Glutamatergic neuron (in vitro differentiated cells): ENCODE measurements around the gene C1QL2. TPM values are rescaled to one million over a fixed set of nuclear protein-coding genes. Genes with fewer than 3 reads are reported as not detected.
A peak's percentile ranks its signal among the peaks of the same experiment; 100 is the strongest.

ENCODE experiments used
- DNase-seq: peaks from one replicate; pipeline ENCODE4 v3.0.0; 2022
- H3K27ac Mint-ChIP-seq: one replicate; pipeline ENCODE4 v1.8.0; 2020; ENCODE audit warnings: mild to moderate bottlenecking, mixed read lengths, inconsistent platforms; ENCODE audit not compliant: unreplicated experiment
- H3K27me3 Mint-ChIP-seq: one replicate; pipeline ENCODE4 v1.8.0; 2020; ENCODE audit warnings: mild to moderate bottlenecking, moderate library complexity, mixed read lengths, inconsistent platforms; ENCODE audit not compliant: unreplicated experiment
- H3K36me3 Mint-ChIP-seq: one replicate; pipeline ENCODE4 v1.8.0; 2020; ENCODE audit warnings: mild to moderate bottlenecking, mixed read lengths, inconsistent platforms; ENCODE audit not compliant: unreplicated experiment
- H3K4me1 Mint-ChIP-seq: one replicate; pipeline ENCODE4 v1.8.0; 2020; ENCODE audit warnings: mild to moderate bottlenecking, low read depth, mixed read lengths, inconsistent platforms; ENCODE audit not compliant: unreplicated experiment
- H3K4me3 Mint-ChIP-seq: one replicate; pipeline ENCODE4 v1.8.0; 2020; ENCODE audit warnings: mild to moderate bottlenecking, mixed read lengths, inconsistent platforms; ENCODE audit not compliant: unreplicated experiment
- H3K9me3 Mint-ChIP-seq: one replicate; pipeline ENCODE4 v1.8.0; 2020; ENCODE audit warnings: mild to moderate bottlenecking, moderate library complexity, mixed read lengths, inconsistent platforms; ENCODE audit not compliant: unreplicated experiment
- total RNA-seq: library from RNA; stranded (reverse); fragmentation: NEBNext Ultra II Directional; extraction: Animal tissue kit (Norgen Biotek cat#: 25700); gene quantifications from one replicate; pipeline ENCODE4 v1.2.1, GENCODE V29; 2021; ENCODE audit not compliant: unreplicated experiment
- TF ChIP-seq, protein P1 (sequence below): fragments of 200-600 bp; sonication (generic); IDR thresholded peaks from one replicate; pipeline ENCODE4 v1.5.0; 2021; ENCODE audit not compliant: partially characterized antibody, unreplicated experiment

The C1QL2 gene
- total RNA-seq, 1 donor from 2014 or later = not detected

- DNase-seq = peak; percentile 60
These were observed 31.9 kb downstream of the C1QL2 start for GRCh38 chr2:119126650-119127049.

GRCh38 chr2:119123389-119123788 lies 35.2 kb downstream of the C1QL2 start:
- no peak for DNase-seq
- Mint-ChIP-seq H3K4me1 (no peaks in the 10 kb centered on the region), H3K36me3 (no peaks in the 10 kb centered on the region), H3K27me3 (peaks cover 5% of the 10 kb centered on the region), H3K9me3 (no peaks in the 10 kb centered on the region), H3K4me3 (no peak overlapping the region), H3K27ac (no peak overlapping the region)
- TF ChIP-seq, protein P1, sequence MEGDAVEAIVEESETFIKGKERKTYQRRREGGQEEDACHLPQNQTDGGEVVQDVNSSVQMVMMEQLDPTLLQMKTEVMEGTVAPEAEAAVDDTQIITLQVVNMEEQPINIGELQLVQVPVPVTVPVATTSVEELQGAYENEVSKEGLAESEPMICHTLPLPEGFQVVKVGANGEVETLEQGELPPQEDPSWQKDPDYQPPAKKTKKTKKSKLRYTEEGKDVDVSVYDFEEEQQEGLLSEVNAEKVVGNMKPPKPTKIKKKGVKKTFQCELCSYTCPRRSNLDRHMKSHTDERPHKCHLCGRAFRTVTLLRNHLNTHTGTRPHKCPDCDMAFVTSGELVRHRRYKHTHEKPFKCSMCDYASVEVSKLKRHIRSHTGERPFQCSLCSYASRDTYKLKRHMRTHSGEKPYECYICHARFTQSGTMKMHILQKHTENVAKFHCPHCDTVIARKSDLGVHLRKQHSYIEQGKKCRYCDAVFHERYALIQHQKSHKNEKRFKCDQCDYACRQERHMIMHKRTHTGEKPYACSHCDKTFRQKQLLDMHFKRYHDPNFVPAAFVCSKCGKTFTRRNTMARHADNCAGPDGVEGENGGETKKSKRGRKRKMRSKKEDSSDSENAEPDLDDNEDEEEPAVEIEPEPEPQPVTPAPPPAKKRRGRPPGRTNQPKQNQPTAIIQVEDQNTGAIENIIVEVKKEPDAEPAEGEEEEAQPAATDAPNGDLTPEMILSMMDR = no peak

More at GRCh38 chr2:119126650-119127049, 31.9 kb downstream of the C1QL2 start:
- peaks cover 5% of the 10 kb centered on the region for H3K27me3 Mint-ChIP-seq
- H3K4me3 Mint-ChIP-seq = no peak overlapping the region
- H3K9me3 Mint-ChIP-seq = no peaks in the 10 kb centered on the region
- H3K36me3 Mint-ChIP-seq = no peaks in the 10 kb centered on the region
- H3K4me1 Mint-ChIP-seq = no peaks in the 10 kb centered on the region
- H3K27ac Mint-ChIP-seq = no peak overlapping the region
- TF ChIP-seq, protein P1 = peak; percentile 76

- H3K27ac Mint-ChIP-seq = no peak overlapping the region
- no peaks in the 10 kb centered on the region for H3K36me3 Mint-ChIP-seq
- peaks cover 5% of the 10 kb centered on the region for H3K27me3 Mint-ChIP-seq
- TF ChIP-seq, protein P1 = no peak
- DNase-seq = no peak
- H3K4me1 Mint-ChIP-seq = no peaks in the 10 kb centered on the region
- no peaks in the 10 kb centered on the region for H3K9me3 Mint-ChIP-seq
- H3K4me3 Mint-ChIP-seq = no peak overlapping the region
These were observed 35.9 kb downstream of the C1QL2 start for GRCh38 chr2:119122663-119123062.

GRCh38 chr2:119119999-119120756 lies 38.4 kb downstream of the C1QL2 start:
- H3K9me3 Mint-ChIP-seq = peaks cover 2% of the 10 kb centered on the region
- DNase-seq = no peak
- no peak overlapping the region for H3K27ac Mint-ChIP-seq
- H3K4me1 Mint-ChIP-seq = no peaks in the 10 kb centered on the region
- no peaks in the 10 kb centered on the region for H3K36me3 Mint-ChIP-seq
- TF ChIP-seq, protein P1 = no peak
- H3K27me3 Mint-ChIP-seq = peaks cover 5% of the 10 kb centered on the region
- no peak overlapping the region for H3K4me3 Mint-ChIP-seq

DNA sequence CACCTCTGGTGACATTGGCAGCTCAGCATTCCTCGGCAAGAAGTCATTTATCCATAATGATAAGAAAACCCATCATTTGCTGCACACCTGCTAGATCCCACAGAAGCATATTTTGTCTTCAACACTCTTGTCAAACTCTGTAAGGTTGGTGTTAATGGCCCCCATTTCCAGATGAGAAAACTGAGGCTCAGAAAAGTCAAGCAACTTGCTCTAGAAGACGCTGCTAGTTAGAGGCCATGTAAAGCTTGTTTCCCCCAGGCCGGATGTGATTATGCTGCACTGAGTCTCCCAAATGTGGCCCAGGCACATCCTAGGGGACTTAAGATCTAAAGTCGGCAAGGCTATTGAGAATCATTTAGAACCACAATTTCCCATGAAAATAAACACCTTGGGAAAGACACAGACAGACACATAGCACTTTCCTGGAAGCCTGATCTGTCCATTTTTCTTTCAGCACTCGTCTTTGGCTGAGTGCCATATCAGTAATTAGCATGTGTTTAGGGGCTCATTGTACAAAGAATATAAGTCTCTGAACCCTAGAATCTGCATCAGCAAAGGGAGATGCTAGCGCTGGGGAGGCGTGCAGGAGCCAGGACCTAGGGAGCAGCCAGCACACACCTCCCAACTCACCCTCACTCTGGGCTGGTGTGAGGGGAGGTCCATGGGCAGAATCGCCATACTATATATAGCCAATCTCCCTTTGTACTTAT lies 39.3 kb downstream of the C1QL2 start:
- H3K4me3 Mint-ChIP-seq = no peak overlapping the region
- peaks cover 3% of the 10 kb centered on the region for H3K36me3 Mint-ChIP-seq
- TF ChIP-seq, protein P1 = no peak
- no peak overlapping the region for H3K27ac Mint-ChIP-seq
- H3K4me1 Mint-ChIP-seq = no peaks in the 10 kb centered on the region
- peaks cover 3% of the 10 kb centered on the region for H3K27me3 Mint-ChIP-seq
- no peak for DNase-seq
- H3K9me3 Mint-ChIP-seq = peaks cover 2% of the 10 kb centered on the region
